HG03135 (cell line): ENCODE measurements around the gene TTLL11.

Experiments
- ATAC-seq: cut with Tn5 transposase; IDR thresholded peaks from one replicate; pipeline ENCODE4 v1.9.1; 2021; ENCODE audit warnings: mild to moderate bottlenecking, moderate library complexity; ENCODE audit not compliant: unreplicated experiment

The TTLL11 gene

GRCh38 chr9:121781701-121782464, 311.2 kb downstream of the TTLL11 start:
- ATAC-seq: no peak

GRCh38 chr9:121781145-121781548, 312.0 kb downstream of the TTLL11 start:
- ATAC-seq: no peak

DNA sequence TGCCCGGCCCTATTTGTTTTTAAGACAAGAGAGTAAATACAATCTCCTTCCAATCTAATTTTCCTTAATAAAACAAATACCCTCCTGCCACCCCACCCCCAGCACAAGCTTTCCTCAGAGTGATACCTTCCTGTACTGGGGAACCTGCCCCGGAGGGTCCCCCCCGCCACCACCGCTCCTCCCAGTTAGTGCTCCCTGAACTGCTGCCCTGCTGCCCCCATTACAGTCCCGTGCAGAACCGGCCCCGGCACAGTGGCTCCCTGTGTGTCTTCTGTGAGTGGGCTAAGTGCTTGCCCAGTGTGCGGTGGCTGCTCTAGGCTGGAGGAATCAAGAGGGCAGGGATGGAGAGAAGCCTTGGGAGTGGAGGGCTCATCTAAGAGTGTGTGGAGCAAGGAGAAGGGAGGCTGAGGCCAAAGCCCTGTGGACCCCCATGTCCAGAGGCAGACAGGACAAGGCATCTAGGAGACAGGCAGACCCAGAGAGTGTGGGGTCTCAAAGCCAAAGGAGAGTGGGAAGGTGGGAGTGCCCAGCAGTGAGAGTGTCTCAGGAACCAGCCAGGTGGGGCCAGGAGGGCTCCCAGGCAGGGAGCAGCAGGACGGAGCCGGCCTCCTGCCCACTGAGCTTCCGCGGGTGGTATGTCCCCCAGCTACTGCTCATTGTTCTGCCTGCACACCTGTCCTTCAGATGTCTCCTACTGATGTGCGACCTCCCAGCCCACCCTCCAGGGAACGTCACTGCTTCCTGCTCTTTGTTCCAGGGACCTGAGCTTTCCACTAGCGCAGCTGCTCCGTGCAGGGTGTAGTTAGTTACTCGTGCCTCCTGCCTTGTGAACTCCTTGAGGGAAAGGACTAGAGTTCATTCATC, 312.7 kb downstream of the TTLL11 start:
- no peak for ATAC-seq

DNA sequence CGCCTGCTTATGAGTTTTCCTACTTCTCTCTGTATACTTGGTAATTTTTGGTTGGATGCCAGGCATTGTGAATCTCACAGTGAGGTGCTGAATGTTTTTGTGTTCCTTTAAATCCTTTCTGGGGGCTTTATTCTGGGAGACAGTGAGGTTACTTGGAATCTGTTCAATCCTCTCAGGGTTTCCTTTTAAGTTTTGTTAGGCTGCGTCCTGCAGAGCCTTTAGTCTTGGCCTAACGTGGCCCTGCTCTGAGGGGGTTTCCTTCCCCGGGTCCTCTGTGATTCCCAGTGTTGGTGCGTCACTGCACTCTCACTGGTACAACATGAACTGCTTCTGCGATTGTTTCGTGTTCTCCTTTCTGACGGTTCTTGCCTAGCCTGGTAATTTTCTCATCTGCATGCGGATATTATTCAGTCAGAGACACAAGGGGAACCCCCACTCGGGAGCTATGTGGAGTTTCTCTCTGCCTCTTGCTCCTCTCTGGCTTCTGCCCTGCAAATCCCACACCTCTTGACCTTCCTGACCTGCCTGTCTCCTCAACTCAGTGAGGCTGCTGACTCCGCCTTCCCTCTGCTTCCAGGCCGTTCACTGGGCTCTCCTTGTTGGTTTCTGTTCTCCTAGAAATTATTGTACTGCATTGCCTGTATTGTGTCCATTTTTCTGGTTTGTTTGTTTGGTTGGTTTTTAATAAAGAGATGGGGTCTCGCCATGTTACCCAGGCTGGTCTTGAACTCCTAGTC, 313.6 kb downstream of the TTLL11 start:
- no peak for ATAC-seq

- no peak for ATAC-seq
Measured at GRCh38 chr9:121778252-121779225, 314.6 kb downstream of the TTLL11 start.

GRCh38 chr9:121776739-121777637, 316.1 kb downstream of the TTLL11 start:
- ATAC-seq: no peak

GRCh38 chr9:121776001-121776738, 316.9 kb downstream of the TTLL11 start:
- ATAC-seq: no peak

DNA sequence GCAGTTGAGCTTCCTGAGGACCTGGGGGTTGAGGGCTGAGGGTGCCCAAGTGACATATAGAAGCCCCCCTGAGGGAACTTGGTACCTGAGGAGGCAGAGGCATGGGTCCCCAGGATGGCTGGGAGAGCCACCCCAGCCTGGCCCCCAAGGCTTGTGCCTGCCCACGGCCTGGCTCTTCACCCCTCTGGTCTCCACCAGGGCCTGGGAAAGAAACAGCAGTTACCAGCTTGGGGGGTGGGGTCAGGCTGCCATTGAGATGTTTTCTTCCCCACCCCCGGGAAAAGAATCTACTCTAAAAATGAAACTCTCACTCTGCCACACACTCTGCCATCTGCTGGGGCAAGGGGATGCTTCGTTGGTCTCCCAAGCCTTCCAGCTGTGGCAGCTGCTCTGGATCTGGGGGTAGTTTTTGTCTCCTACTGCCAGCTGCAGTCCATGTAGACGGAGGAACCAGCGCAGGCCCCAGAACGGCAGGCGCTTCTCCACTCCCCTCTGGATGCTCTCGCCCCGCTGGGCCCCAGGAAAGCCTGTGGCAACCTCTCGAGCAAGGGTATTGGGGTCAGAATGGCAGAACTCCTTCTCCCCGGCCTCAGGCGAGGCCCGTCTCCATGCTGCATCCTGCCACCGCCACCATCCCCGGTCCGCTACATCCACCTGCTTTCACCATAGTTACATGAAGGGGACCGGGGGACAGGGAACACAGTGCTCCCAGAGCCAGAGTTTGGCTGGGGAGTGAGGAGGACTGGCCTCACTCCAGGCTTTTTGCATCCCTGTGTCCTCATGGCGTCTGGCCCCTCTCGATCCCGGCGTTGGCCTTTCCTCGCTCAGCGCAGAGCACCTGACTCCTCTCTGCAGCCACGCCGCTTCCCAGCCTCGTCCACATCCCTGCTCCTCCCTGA, 318.1 kb downstream of the TTLL11 start:
- ATAC-seq: no peak

GRCh38 chr9:121773954-121774714, 319.0 kb downstream of the TTLL11 start:
- ATAC-seq: no peak

- ATAC-seq: no peak
Measured at GRCh38 chr9:121773286-121773953, 319.7 kb downstream of the TTLL11 start.

- no peak for ATAC-seq
Measured at GRCh38 chr9:121772600-121773285, 320.4 kb downstream of the TTLL11 start.
